Kidney epithelial cell (primary cell): Measurements from ENCODE around the gene PSEN1. TPM values are rescaled to one million over a fixed set of nuclear protein-coding genes. Genes with fewer than 3 reads are reported as not detected.

Source experiments
- DNase-seq: peaks from one replicate; pipeline ENCODE4 v3.0.0-alpha.2; 2010; ENCODE audit warnings: low read depth
- H3K27me3 ChIP-seq: 2 replicates; pipeline ENCODE4 v1.6.0; 2011; ENCODE audit warnings: low read length; ENCODE audit not compliant: control insufficient read depth, insufficient read depth
- H3K36me3 ChIP-seq: 2 replicates; pipeline ENCODE4 v1.5.1; 2011; ENCODE audit warnings: low read length; ENCODE audit not compliant: control insufficient read depth, insufficient read depth
- H3K4me3 ChIP-seq: 2 replicates; pipeline ENCODE4 v1.5.1; 2011; ENCODE audit warnings: low read depth, mild to moderate bottlenecking, control low read depth, low read length
- total RNA-seq: library from RNA; depleted of rRNA; stranded (reverse); fragments of >200 nt; gene quantifications from 2 replicates; pipeline ENCODE4 v1.2.3, GENCODE V29; 2015
- TF ChIP-seq, protein P1 (sequence below): IDR thresholded peaks from 2 replicates; pipeline ENCODE4 v1.5.1; 2011; ENCODE audit warnings: mild to moderate bottlenecking, moderate library complexity, low read length, control low read depth, inconsistent platforms; ENCODE audit not compliant: insufficient read depth, poor library complexity, severe bottlenecking

Gene PSEN1
- total RNA-seq, 1 donor from 2014 or later: 73.6 TPM

GRCh38 chr14:73105050-73105449, 31.3 kb upstream of the PSEN1 start:
- peaks cover 2% of the 10 kb centered on the region for H3K36me3 ChIP-seq

GRCh38 chr14:73105727-73106126, 30.6 kb upstream of the PSEN1 start:
- TF ChIP-seq, protein P1, sequence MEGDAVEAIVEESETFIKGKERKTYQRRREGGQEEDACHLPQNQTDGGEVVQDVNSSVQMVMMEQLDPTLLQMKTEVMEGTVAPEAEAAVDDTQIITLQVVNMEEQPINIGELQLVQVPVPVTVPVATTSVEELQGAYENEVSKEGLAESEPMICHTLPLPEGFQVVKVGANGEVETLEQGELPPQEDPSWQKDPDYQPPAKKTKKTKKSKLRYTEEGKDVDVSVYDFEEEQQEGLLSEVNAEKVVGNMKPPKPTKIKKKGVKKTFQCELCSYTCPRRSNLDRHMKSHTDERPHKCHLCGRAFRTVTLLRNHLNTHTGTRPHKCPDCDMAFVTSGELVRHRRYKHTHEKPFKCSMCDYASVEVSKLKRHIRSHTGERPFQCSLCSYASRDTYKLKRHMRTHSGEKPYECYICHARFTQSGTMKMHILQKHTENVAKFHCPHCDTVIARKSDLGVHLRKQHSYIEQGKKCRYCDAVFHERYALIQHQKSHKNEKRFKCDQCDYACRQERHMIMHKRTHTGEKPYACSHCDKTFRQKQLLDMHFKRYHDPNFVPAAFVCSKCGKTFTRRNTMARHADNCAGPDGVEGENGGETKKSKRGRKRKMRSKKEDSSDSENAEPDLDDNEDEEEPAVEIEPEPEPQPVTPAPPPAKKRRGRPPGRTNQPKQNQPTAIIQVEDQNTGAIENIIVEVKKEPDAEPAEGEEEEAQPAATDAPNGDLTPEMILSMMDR: no peak
- peaks cover 3% of the 10 kb centered on the region for H3K36me3 ChIP-seq

More at GRCh38 chr14:73105050-73105449, 31.3 kb upstream of the PSEN1 start:
- TF ChIP-seq, protein P1: no peak
- DNase-seq: no peak
- no peaks in the 10 kb centered on the region for H3K27me3 ChIP-seq
- H3K4me3 ChIP-seq: no peak overlapping the region

DNA sequence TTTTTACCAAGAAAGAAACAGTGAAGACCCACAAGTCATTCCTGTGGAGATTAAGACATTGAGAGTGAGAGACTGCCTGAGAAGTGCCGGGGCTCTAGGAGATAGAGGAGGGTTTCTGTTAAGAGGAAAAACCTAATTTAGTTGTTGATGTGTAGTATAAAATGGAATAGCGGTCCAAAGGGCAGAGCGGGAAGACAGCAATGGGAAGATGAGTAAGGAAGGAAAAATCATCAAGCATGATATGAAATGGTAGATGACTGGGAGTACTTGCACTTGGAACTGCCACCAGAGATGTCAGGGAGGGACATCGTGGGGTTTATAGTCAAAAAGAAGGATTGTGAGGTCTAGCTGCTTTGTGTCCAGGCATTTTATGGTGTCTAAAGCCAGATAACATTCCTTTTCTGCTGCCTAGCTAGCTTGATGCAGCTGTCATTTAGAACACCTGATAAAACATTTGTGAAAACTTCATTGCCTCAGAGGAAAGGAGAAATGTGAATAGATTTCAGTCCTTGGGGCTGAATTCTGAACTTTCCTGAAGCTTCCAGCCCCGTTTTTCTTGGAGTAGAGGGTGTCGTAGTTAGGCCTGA, 20.1 kb upstream of the PSEN1 start:
- TF ChIP-seq, protein P1: no peak
- H3K36me3 ChIP-seq: peaks cover 3% of the 10 kb centered on the region
- H3K4me3 ChIP-seq: no peak overlapping the region
- no peaks in the 10 kb centered on the region for H3K27me3 ChIP-seq
- no peak for DNase-seq

More at GRCh38 chr14:73105727-73106126, 30.6 kb upstream of the PSEN1 start:
- Histone ChIP-seq H3K4me3 (no peak overlapping the region), H3K27me3 (no peaks in the 10 kb centered on the region)
- no peak for DNase-seq

GRCh38 chr14:73124180-73124894, 12.0 kb upstream of the PSEN1 start:
- H3K36me3 ChIP-seq: no peaks in the 10 kb centered on the region
- H3K27me3 ChIP-seq: no peaks in the 10 kb centered on the region
- DNase-seq: no peak
- TF ChIP-seq, protein P1: no peak
- no peak overlapping the region for H3K4me3 ChIP-seq

DNA sequence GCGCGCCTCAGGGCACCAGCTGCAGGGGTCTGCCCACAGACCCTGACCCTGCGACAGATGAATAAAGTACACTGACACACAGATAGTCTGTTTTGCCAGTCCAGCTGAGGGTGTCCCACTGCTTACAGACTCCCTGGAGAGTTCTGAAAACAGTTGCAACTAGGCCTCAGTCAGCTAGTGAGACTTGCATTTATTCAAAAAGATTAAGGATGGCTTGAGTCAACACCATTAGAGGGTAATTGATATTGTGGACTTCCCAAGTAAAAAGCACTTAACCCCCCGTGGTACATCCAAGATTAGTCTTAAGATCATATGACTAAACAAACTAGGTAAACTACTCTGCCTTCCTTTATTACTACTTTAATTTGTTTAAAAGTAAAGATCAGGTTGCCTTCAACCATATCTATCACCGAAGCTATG, 11.1 kb upstream of the PSEN1 start:
- H3K36me3 ChIP-seq: no peaks in the 10 kb centered on the region
- H3K27me3 ChIP-seq: no peaks in the 10 kb centered on the region
- TF ChIP-seq, protein P1: no peak
- DNase-seq: no peak
- no peak overlapping the region for H3K4me3 ChIP-seq
